HEK293 (cell line): ENCODE measurements around the gene DIO1.

Source experiments
- BCL11A ChIP-seq: fragments of 450-650 bp; formaldehyde crosslinking; IDR thresholded peaks from 2 replicates; pipeline ENCODE4 v1.5.1; 2016; ENCODE audit warnings: low read depth, missing biosample characterization, missing genetic modification characterization
- HIC1 ChIP-seq: fragments of 450-650 bp; formaldehyde crosslinking; IDR thresholded peaks from 2 replicates; pipeline ENCODE4 v1.5.1; 2016; ENCODE audit warnings: missing biosample characterization, missing genetic modification characterization
- KLF9 ChIP-seq: fragments of 450-650 bp; formaldehyde crosslinking; IDR thresholded peaks from 2 replicates; pipeline ENCODE4 v1.5.1; 2016; ENCODE audit warnings: missing biosample characterization, missing genetic modification characterization, low read depth
- MZF1 ChIP-seq: fragments of 450-650 bp; formaldehyde crosslinking; IDR thresholded peaks from 2 replicates; pipeline ENCODE4 v1.5.1; 2017; ENCODE audit warnings: missing biosample characterization, missing genetic modification characterization, borderline replicate concordance
- PRDM2 ChIP-seq: fragments of 450-650 bp; formaldehyde crosslinking; IDR thresholded peaks from 2 replicates; pipeline ENCODE4 v1.5.1; 2016; ENCODE audit warnings: missing biosample characterization, missing genetic modification characterization, borderline replicate concordance
- ZNF132 ChIP-seq: fragments of 450-650 bp; formaldehyde crosslinking; IDR thresholded peaks from 2 replicates; pipeline ENCODE4 v1.5.1; 2017; ENCODE audit warnings: missing biosample characterization, missing genetic modification characterization, borderline replicate concordance
- ZNF138 ChIP-seq: fragments of 450-650 bp; formaldehyde crosslinking; IDR thresholded peaks from 2 replicates; pipeline ENCODE4 v1.5.1; 2016; ENCODE audit warnings: missing biosample characterization, missing genetic modification characterization, borderline replicate concordance
- ZNF16 ChIP-seq: fragments of 450-650 bp; formaldehyde crosslinking; IDR thresholded peaks from 2 replicates; pipeline ENCODE4 v1.5.1; 2016; ENCODE audit warnings: low read depth, missing biosample characterization, missing genetic modification characterization
- ZNF335 ChIP-seq: fragments of 450-650 bp; formaldehyde crosslinking; conservative IDR thresholded peaks from 2 replicates; pipeline ENCODE4 v1.5.1; 2016; ENCODE audit warnings: missing biosample characterization, missing genetic modification characterization
- ZNF350 ChIP-seq: fragments of 450-650 bp; formaldehyde crosslinking; IDR thresholded peaks from 2 replicates; pipeline ENCODE4 v1.5.0; 2017; ENCODE audit warnings: missing biosample characterization, mild to moderate bottlenecking, missing genetic modification characterization
- ZNF449 ChIP-seq: fragments of 450-650 bp; formaldehyde crosslinking; IDR thresholded peaks from 2 replicates; pipeline ENCODE4 v1.5.1; 2017; ENCODE audit warnings: missing biosample characterization, mild to moderate bottlenecking, missing genetic modification characterization, moderate library complexity
- ZNF510 ChIP-seq: fragments of 450-650 bp; formaldehyde crosslinking; IDR thresholded peaks from 2 replicates; pipeline ENCODE4 v1.5.1; 2018; ENCODE audit warnings: mild to moderate bottlenecking, missing genetic modification characterization, missing biosample characterization; ENCODE audit not compliant: insufficient replicate concordance
- ZNF549 ChIP-seq: fragments of 450-650 bp; IDR thresholded peaks from 2 replicates; pipeline ENCODE4 v1.5.1; 2018; ENCODE audit warnings: missing biosample characterization, missing genetic modification characterization, mild to moderate bottlenecking, inconsistent platforms, moderate library complexity
- ZNF571 ChIP-seq: fragments of 450-650 bp; formaldehyde crosslinking; IDR thresholded peaks from 2 replicates; pipeline ENCODE4 v1.5.0; 2017; ENCODE audit warnings: missing biosample characterization, missing genetic modification characterization
- ZNF580 ChIP-seq: fragments of 450-650 bp; formaldehyde crosslinking; IDR thresholded peaks from 2 replicates; pipeline ENCODE4 v1.5.1; 2016; ENCODE audit warnings: missing biosample characterization, missing genetic modification characterization
- ZNF623 ChIP-seq: fragments of 450-650 bp; formaldehyde crosslinking; IDR thresholded peaks from 2 replicates; pipeline ENCODE4 v1.5.1; 2016; ENCODE audit warnings: missing biosample characterization, missing genetic modification characterization
- ZNF660 ChIP-seq: fragments of 450-650 bp; IDR thresholded peaks from 2 replicates; pipeline ENCODE4 v1.5.1; 2018; ENCODE audit warnings: missing biosample characterization, mild to moderate bottlenecking, missing genetic modification characterization
- ZNF768 ChIP-seq: fragments of 450-650 bp; formaldehyde crosslinking; IDR thresholded peaks from 2 replicates; pipeline ENCODE4 v1.5.1; 2018; ENCODE audit warnings: missing biosample characterization, mild to moderate bottlenecking, missing genetic modification characterization
- TF ChIP-seq, protein P1 (sequence below): fragments of 450-650 bp; formaldehyde crosslinking; IDR thresholded peaks from 2 replicates; pipeline ENCODE4 v1.5.1; 2016; ENCODE audit warnings: missing biosample characterization, missing genetic modification characterization
- TF ChIP-seq, protein P2 (sequence below): fragments of 450-650 bp; formaldehyde crosslinking; IDR thresholded peaks from 2 replicates; pipeline ENCODE4 v1.5.1; 2016; ENCODE audit warnings: missing biosample characterization, missing genetic modification characterization

The DIO1 gene

DNA sequence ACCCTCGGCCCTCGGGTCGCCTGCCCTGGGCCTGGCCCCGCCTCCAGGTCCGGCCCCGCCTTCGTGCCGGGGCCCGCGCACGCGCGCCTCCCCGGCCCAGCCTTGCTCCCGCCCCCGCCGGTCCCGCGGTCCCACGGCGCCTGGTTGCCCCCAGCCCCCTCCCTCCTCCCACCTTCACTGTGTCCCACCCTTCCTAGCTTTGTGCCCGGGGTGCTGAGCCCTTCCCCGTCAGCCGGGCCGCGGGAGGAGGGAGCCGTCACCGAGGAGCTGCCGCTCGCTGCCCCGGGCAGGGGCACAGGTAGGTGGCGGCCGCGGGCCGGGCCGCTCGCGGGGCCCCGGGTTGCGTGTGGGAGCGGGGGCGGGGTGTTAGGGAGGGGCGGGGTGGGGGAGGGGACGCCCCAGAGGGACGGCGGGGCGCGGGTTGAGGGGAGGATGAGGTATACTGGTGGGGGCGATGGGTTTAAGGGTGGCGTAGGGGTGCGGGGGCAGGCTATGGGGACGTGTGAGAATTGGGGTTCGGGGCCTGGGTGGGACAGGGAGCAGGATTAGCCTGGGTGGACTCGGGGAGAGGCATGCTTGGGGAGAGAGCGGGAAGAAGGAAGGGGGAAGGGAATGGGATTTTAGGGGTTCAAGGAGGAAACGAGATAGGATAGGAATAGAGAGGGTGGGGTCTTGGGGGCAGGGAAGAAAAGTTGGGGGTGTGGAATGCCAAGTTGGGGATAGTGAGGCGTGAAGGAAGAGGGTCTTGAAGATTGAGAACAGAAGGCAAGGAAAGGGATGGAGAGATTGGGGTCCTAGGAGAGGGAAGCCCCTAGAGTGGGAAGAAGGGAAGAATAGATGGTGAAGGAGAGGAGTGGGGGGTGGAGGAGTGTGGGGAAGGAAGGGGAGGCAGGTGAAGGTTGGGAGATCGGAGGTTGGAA is 52.5 kb downstream of the DIO1 start, which contains the start of gene LRRC42 (continued):
- no peak for TF ChIP-seq ZNF571 (tag by site-specific recombination)
- no peak for TF ChIP-seq ZNF768 (tag by site-specific recombination)
- TF ChIP-seq, protein P1, sequence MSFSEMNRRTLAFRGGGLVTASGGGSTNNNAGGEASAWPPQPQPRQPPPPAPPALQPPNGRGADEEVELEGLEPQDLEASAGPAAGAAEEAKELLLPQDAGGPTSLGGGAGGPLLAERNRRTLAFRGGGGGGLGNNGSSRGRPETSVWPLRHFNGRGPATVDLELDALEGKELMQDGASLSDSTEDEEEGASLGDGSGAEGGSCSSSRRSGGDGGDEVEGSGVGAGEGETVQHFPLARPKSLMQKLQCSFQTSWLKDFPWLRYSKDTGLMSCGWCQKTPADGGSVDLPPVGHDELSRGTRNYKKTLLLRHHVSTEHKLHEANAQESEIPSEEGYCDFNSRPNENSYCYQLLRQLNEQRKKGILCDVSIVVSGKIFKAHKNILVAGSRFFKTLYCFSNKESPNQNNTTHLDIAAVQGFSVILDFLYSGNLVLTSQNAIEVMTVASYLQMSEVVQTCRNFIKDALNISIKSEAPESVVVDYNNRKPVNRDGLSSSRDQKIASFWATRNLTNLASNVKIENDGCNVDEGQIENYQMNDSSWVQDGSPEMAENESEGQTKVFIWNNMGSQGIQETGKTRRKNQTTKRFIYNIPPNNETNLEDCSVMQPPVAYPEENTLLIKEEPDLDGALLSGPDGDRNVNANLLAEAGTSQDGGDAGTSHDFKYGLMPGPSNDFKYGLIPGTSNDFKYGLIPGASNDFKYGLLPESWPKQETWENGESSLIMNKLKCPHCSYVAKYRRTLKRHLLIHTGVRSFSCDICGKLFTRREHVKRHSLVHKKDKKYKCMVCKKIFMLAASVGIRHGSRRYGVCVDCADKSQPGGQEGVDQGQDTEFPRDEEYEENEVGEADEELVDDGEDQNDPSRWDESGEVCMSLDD (tag by site-specific recombination): peak; percentile 89
- TF ChIP-seq ZNF449: no peak
- TF ChIP-seq ZNF16 (tag by site-specific recombination): no peak
- TF ChIP-seq ZNF350 (tag by site-specific recombination): no peak
- no peak for TF ChIP-seq ZNF580
- peak; percentile 79 for TF ChIP-seq ZNF335 (tag by site-specific recombination)
- peak; percentile 21; the same call in 1 of the 2 replicates for TF ChIP-seq KLF9 (tag by site-specific recombination)
- TF ChIP-seq ZNF660 (tag by site-specific recombination): no peak
- TF ChIP-seq ZNF510: no peak
- TF ChIP-seq, protein P2, sequence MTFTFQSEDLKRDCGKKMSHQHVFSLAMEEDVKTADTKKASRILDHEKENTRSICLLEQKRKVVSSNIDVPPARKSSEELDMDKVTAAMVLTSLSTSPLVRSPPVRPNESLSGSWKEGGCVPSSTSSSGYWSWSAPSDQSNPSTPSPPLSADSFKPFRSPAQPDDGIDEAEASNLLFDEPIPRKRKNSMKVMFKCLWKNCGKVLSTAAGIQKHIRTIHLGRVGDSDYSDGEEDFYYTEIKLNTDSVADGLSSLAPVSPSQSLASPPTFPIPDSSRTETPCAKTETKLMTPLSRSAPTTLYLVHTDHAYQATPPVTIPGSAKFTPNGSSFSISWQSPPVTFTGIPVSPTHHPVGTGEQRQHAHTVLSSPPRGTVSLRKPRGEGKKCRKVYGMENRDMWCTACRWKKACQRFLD (tag by site-specific recombination): no peak
- peak; percentile 61; the same call in 1 of the 2 replicates for TF ChIP-seq HIC1 (tag by site-specific recombination)
- TF ChIP-seq BCL11A: no peak
- TF ChIP-seq PRDM2 (tag by site-specific recombination): no peak
- TF ChIP-seq ZNF132 (tag by site-specific recombination): no peak
- no peak for TF ChIP-seq MZF1
- TF ChIP-seq ZNF623 (tag by site-specific recombination): 0 out of 2 replicates have a peak, but pooled peaks have one; percentile 4
- TF ChIP-seq ZNF549 (tag by site-specific recombination): no peak
- no peak for TF ChIP-seq ZNF138 (tag by site-specific recombination)
